Caco-2 (cell line): Measurements from ENCODE around the gene PSMD1. TPM values are rescaled to one million over a fixed set of nuclear protein-coding genes. Genes with fewer than 3 reads are reported as not detected.
A peak's percentile ranks its signal among the peaks of the same experiment; 100 is the strongest.

Experiments
- BruUV-seq: library from RNA; stranded (reverse); fragments of 400-500 nt; replicated peaks from 2 replicates; lab custom pipeline; 2021; lab: Mats Ljungman, UMichigan
- CTCF ChIA-PET: fragments of 300-600 bp; sonication (Branson Sonifier 250); formaldehyde crosslinking; loops from one replicate; lab custom pipeline; 2022; ENCODE audit warnings: antibody characterized with exemption; lab: Charles Lee
- POLR2A ChIA-PET: fragments of 300-600 bp; sonication (Branson Sonifier 250); formaldehyde crosslinking; loops from one replicate; lab custom pipeline; 2022; ENCODE audit warnings: antibody characterized with exemption; lab: Charles Lee
- DNase-seq, 2 experiments: peaks; one replicate each; pipeline versions ENCODE4 v3.0.0 to v3.0.0-alpha.2; 2020 to 2022
- H3K27me3 ChIP-seq: replicated peaks from 2 replicates; pipeline ENCODE4 v1.6.0; 2011; ENCODE audit warnings: low read length; ENCODE audit not compliant: control insufficient read depth, insufficient read depth
- H3K36me3 ChIP-seq: 2 replicates; pipeline ENCODE4 v1.5.1; 2011; ENCODE audit warnings: low read length; ENCODE audit not compliant: control insufficient read depth, insufficient read depth
- H3K4me1 ChIP-seq: fragments of 250-450 bp; sonication (Bioruptor Pico); 2 replicates; pipeline ENCODE4 v1.5.1; 2020; ENCODE audit warnings: mild to moderate bottlenecking
- H3K4me3 ChIP-seq: 2 replicates; pipeline ENCODE4 v1.5.1; 2011; ENCODE audit warnings: low read depth, mild to moderate bottlenecking, control low read depth, low read length
- H3K9me3 ChIP-seq: fragments of 250-450 bp; sonication (Bioruptor Pico); 2 replicates; pipeline ENCODE4 v1.5.1; 2020; ENCODE audit warnings: mild to moderate bottlenecking, moderate library complexity
- H3K27ac Mint-ChIP-seq: one replicate; pipeline ENCODE4 v1.8.0; 2022; ENCODE audit warnings: mixed read lengths; ENCODE audit not compliant: unreplicated experiment
- H3K27me3 Mint-ChIP-seq: one replicate; pipeline ENCODE4 v1.8.0; 2022; ENCODE audit warnings: mixed read lengths; ENCODE audit not compliant: insufficient read depth, unreplicated experiment
- H3K36me3 Mint-ChIP-seq: one replicate; pipeline ENCODE4 v1.8.0; 2022; ENCODE audit warnings: mild to moderate bottlenecking, mixed read lengths; ENCODE audit not compliant: insufficient read depth, unreplicated experiment
- H3K4me1 Mint-ChIP-seq: one replicate; pipeline ENCODE4 v1.8.0; 2022; ENCODE audit warnings: low read depth, mixed read lengths; ENCODE audit not compliant: unreplicated experiment
- H3K4me3 Mint-ChIP-seq: one replicate; pipeline ENCODE4 v1.8.0; 2022; ENCODE audit warnings: mild to moderate bottlenecking, moderate library complexity, mixed read lengths; ENCODE audit not compliant: unreplicated experiment
- H3K9me3 Mint-ChIP-seq: one replicate; pipeline ENCODE4 v1.8.0; 2022; ENCODE audit warnings: mixed read lengths; ENCODE audit not compliant: unreplicated experiment
- intact Hi-C: fragments of 100-400 bp; cut with micrococcal nuclease; formaldehyde crosslinking; loops from one replicate; pipeline ENCODE4 v1.10.0; 2022; ENCODE audit not compliant: unreplicated experiment
- total RNA-seq: library from RNA; stranded (reverse); gene quantifications from 2 replicates; pipeline ENCODE4 v1.2.3, GENCODE V29; 2022
- TF ChIP-seq, protein P1 (sequence below), 2 experiments: fragments of 200-600 bp in 1 of 2; IDR thresholded peaks; 1 replicate in 1 of 2; 2 replicates in 1 of 2; pipeline versions ENCODE4 v1.5.1 to v1.8.0; 2011 to 2022; ENCODE audit warnings: antibody characterized with exemption in 1 of 2, control low read depth in 1 of 2, inconsistent platforms in 1 of 2, low read depth in 1 of 2, low read length in 1 of 2, mild to moderate bottlenecking in 1 of 2, moderate library complexity in 1 of 2; ENCODE audit not compliant: insufficient read depth in 1 of 2, severe bottlenecking in 1 of 2, unreplicated experiment in 1 of 2

Gene PSMD1
- total RNA-seq, 1 experiment from 2014 or later, result 126 TPM

DNA sequence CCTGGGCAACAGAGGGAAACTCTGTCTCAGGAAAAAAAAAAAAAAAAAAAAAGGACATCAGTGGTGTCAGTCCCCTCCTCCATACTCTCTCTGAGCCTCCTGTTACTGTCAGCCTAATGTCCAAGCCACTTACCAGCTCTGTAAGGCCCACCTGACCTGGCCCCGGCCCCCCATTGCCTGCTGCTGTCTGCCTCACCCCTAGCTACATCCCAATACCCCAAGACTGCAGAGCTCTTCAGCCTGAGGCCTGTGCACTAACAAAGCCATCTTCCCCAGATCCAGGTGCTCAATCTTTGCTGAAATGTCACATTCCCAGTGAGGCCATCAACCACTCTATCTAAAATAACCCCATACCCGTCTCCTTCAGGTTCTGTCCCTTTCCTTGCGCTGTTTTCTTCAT, 147.5 kb downstream of the PSMD1 start:
- Histone ChIP-seq H3K27me3 (no peaks in the 10 kb centered on the region), H3K4me1 (no peaks in the 10 kb centered on the region)
- no peak for DNase-seq

DNA sequence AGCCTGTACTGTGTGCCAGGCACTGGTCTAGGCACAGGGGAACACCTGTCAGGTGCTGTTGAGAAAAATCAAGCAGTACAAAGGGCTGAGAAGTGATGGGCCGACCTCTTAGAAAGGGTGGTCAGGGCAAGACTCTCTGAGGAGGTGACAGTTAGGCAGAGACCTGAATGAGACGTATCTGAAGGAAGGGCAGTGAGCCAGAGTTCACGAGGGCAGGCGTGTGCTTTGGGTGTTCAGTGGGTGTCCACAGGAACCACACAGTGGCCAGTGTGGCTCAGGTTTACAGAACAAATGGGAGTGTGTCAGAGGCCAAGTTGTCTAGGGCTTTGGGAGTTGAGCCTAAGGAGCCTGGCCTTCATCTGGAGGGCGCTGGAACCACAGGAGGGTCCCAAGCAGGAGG, 147.9 kb downstream of the PSMD1 start:
- H3K4me1 Mint-ChIP-seq, result peaks cover 8% of the 10 kb centered on the region
- H3K36me3 Mint-ChIP-seq, result no peaks in the 10 kb centered on the region
- H3K27me3 Mint-ChIP-seq, result no peaks in the 10 kb centered on the region
- intact Hi-C loops, result no loop called here
- TF ChIP-seq, protein P1, sequence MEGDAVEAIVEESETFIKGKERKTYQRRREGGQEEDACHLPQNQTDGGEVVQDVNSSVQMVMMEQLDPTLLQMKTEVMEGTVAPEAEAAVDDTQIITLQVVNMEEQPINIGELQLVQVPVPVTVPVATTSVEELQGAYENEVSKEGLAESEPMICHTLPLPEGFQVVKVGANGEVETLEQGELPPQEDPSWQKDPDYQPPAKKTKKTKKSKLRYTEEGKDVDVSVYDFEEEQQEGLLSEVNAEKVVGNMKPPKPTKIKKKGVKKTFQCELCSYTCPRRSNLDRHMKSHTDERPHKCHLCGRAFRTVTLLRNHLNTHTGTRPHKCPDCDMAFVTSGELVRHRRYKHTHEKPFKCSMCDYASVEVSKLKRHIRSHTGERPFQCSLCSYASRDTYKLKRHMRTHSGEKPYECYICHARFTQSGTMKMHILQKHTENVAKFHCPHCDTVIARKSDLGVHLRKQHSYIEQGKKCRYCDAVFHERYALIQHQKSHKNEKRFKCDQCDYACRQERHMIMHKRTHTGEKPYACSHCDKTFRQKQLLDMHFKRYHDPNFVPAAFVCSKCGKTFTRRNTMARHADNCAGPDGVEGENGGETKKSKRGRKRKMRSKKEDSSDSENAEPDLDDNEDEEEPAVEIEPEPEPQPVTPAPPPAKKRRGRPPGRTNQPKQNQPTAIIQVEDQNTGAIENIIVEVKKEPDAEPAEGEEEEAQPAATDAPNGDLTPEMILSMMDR (IDR thresholded peaks at IDR 0.05; ENCODE audit: insufficient read depth in 1 of 2, low read depth in 1 of 2, low read length in 1 of 2, severe bottlenecking in 1 of 2, unreplicated experiment in 1 of 2), result no peak
- H3K4me3 Mint-ChIP-seq, result no peak overlapping the region
- no peaks in the 10 kb centered on the region for H3K36me3 ChIP-seq
- no peaks in the 10 kb centered on the region for H3K9me3 ChIP-seq
- H3K4me1 ChIP-seq, result no peaks in the 10 kb centered on the region
- no peak overlapping the region for H3K4me3 ChIP-seq
- no peaks in the 10 kb centered on the region for H3K27me3 ChIP-seq
- CTCF ChIA-PET, result no interaction called here
- POLR2A ChIA-PET, result no interaction called here
- no TSS peak for BruUV-seq
- peak overlapping the region; percentile 33 for H3K27ac Mint-ChIP-seq
- no peaks in the 10 kb centered on the region for H3K9me3 Mint-ChIP-seq
- no peak for DNase-seq

More for the DNA sequence above, 147.5 kb downstream of the PSMD1 start:
- no peak overlapping the region for H3K4me3 Mint-ChIP-seq
- no peaks in the 10 kb centered on the region for H3K36me3 Mint-ChIP-seq
- POLR2A ChIA-PET, result no interaction called here
- H3K4me1 Mint-ChIP-seq, result peaks cover 8% of the 10 kb centered on the region
- H3K27ac Mint-ChIP-seq, result peak overlapping the region; percentile 33
- H3K4me3 ChIP-seq, result no peak overlapping the region
- CTCF ChIA-PET, result no interaction called here
- H3K27me3 Mint-ChIP-seq, result no peaks in the 10 kb centered on the region
- no TSS peak for BruUV-seq
- no peaks in the 10 kb centered on the region for H3K36me3 ChIP-seq
- TF ChIP-seq, protein P1 (IDR thresholded peaks at IDR 0.05; ENCODE audit: insufficient read depth in 1 of 2, low read depth in 1 of 2, low read length in 1 of 2, severe bottlenecking in 1 of 2, unreplicated experiment in 1 of 2), result no peak
- intact Hi-C loops, result no loop called here
- H3K9me3 Mint-ChIP-seq, result no peaks in the 10 kb centered on the region
- no peaks in the 10 kb centered on the region for H3K9me3 ChIP-seq

DNA sequence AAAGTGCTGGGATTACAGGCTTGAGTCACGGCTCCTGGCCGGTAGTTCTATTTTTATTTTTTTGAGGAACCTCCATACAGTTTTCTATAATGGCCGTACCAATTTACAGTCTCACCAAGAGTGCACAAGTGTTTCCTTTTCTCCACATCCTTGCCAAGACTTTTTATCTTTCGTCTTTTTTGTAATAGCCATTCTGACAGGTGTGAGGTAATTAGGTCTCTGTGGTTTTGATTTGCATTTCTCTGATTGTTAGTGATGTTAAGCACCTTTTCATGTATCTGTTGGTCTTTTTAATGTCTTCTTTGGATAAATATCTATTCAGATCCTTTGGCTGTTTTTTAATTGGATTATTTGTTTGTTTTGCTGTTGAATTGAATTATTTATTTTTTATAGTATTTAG, 151.1 kb downstream of the PSMD1 start:
- ChIA-PET CTCF (no interaction called here), POLR2A (no interaction called here)
- H3K9me3 Mint-ChIP-seq, result no peaks in the 10 kb centered on the region
- no peaks in the 10 kb centered on the region for H3K4me1 ChIP-seq
- BruUV-seq, result no TSS peak
- no peak overlapping the region for H3K4me3 Mint-ChIP-seq
- H3K27me3 Mint-ChIP-seq, result no peaks in the 10 kb centered on the region
- H3K36me3 Mint-ChIP-seq, result no peaks in the 10 kb centered on the region
- no peaks in the 10 kb centered on the region for H3K27me3 ChIP-seq
- TF ChIP-seq, protein P1 (IDR thresholded peaks at IDR 0.05; ENCODE audit: insufficient read depth in 1 of 2, low read depth in 1 of 2, low read length in 1 of 2, severe bottlenecking in 1 of 2, unreplicated experiment in 1 of 2), result no peak
- intact Hi-C loops, result no loop called here
- H3K4me3 ChIP-seq, result no peak overlapping the region
- no peaks in the 10 kb centered on the region for H3K36me3 ChIP-seq
- H3K9me3 ChIP-seq, result no peaks in the 10 kb centered on the region
- DNase-seq, result no peak
- no peak overlapping the region for H3K27ac Mint-ChIP-seq
- no peaks in the 10 kb centered on the region for H3K4me1 Mint-ChIP-seq
